Loucy (cell line): ENCODE measurements around the gene CEACAM7.

Experiments used
- CTCF ChIP-seq: fragments of 200-600 bp; sonication (generic); conservative IDR thresholded peaks from 2 replicates; pipeline ENCODE4 v1.5.1; 2014; ENCODE audit warnings: mild to moderate bottlenecking, antibody characterized with exemption, low read length
- EZH2phosphoT487 ChIP-seq: fragments of 200-600 bp; IDR thresholded peaks from 2 replicates; pipeline ENCODE4 v1.6.1; 2018; ENCODE audit warnings: antibody characterized with exemption, mild to moderate bottlenecking, moderate library complexity, borderline replicate concordance

GRCh38 chr19:41696402-41697197, 8.5 kb upstream of the CEACAM7 start:
- TF ChIP-seq EZH2phosphoT487 = no peak
- no peak for TF ChIP-seq CTCF
